Measurements from ENCODE around the gene ANAPC4.

The ANAPC4 gene

GRCh38 chr4:25439918-25440477 is 62.9 kb downstream of the ANAPC4 start:
- DNase-seq, result peak; percentile 71

GRCh38 chr4:25440478-25441030 is 63.5 kb downstream of the ANAPC4 start:
- no peak for DNase-seq

- DNase-seq, result peak; percentile 67
Measured at GRCh38 chr4:25441519-25442117, 64.6 kb downstream of the ANAPC4 start.

- DNase-seq, result no peak
Measured at GRCh38 chr4:25442863-25443307, 65.8 kb downstream of the ANAPC4 start.

- no peak for DNase-seq
Measured at GRCh38 chr4:25443851-25444250, 66.8 kb downstream of the ANAPC4 start.

DNA sequence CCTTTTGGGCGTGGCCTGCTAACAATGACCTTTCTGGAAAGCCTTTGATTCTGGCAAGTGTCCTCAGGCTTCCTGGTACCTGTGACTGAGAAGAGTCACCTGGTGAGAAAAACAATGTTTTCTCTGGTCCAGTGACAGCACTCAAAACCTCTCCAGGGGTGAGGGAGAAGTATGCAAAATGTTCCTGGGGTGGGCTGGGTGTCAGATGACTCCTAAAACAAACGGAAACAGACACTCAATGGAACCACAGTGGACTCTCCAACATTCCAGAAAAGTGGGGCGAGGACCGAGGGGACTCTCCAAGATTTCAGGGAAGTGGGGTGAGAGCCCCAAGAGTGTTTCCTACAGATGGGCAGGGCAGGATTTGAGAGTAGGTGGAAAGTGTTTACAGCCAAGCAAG is 69.5 kb downstream of the ANAPC4 start:
- no peak for DNase-seq

DNA sequence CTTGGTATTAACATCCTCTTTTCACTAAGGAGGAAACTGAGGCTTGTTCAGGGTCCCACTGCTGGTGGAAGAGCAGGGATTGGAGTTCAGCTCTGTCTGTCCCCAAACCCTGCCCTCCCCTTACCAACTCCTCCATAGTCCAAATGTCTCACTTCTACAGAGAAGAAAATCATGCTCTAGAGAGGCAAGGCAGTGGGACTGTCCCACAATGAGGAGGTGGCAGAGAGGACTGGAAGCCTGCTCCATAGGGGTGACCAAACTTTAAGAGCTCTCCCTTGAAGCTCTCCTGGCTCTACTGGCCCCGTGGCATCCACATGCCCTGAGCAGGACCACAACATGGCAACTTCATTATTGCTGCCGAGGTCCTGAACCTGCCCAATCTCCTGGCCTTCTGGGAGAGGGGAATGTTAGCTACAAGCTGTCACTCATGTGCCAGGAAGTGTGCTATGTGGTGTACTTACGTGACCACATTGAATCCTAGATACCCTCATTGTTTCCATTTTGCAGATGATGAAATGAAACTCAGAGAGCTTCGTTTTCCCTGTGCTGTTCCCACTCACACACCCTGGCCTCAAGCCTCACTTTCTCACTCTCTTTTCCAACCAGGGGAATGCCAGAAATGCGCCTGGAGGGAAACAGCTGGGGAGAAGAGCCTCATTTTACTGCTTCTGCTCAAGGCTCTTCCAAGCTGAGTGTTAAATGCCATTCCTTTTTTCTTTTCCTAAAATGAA is 71.5 kb downstream of the ANAPC4 start:
- peak; percentile 91 for DNase-seq

DNA sequence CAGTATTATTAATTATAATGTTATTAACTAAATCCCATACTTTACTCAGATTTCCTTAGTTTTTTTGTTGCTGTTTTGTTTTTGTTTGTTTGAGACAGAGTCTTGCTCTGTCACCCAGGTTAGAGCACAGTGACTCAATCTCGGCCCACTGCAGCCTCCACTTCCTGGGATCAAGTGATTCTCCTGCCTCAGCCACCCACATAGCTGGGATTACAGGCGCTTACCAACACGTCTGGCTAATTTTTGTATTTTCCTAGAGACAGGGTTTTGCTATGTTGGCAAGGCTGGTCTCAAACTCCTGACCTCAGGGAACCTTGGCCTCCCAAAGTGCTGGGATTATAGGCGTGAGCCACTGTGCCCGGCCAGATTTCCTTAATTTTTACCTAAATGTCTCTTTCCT is 72.2 kb downstream of the ANAPC4 start:
- DNase-seq, result peak; percentile 69

DNA sequence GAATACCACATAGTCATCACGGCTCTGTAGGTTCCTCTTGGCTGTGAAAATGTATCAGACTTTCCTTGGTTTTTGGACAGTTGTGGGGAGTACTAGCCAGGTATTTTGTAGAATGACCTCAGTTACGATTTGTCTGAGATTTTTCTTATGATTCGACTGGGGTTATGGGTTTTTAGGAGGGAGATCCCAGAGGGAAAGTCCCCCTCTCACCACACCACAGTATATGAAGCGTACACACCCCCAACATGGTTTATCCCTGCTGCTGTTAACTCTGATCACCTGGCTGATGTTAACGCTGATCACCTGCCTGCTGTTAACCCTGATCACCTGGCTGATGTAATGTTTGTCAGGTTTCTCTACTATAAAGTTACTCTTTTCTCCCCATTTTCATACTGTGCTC is 72.6 kb downstream of the ANAPC4 start:
- DNase-seq, result no peak

DNA sequence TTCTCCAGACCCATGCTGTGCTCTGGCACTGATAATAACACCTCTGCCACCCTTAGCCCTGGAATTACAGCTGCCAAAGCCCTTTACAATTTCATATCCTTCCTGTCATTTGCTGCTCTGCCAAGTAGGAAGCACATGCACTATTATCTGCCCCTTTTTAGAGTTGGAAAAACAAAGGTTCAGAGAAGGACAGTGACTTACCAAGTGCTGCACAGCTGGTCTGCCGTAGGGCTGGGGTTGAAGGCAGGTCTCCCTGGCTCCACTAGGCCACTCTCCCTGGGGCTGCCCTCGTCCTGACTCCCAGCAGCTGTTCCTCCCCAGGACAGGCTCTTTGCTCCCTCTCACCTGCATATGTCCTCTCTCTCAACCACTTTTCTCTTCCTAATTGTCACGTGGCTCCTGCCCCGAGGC is 73.4 kb downstream of the ANAPC4 start:
- no peak for DNase-seq

GRCh38 chr4:25451676-25452075 is 74.6 kb downstream of the ANAPC4 start:
- DNase-seq, result no peak

- no peak for DNase-seq
Measured at GRCh38 chr4:25452081-25452480, 75.0 kb downstream of the ANAPC4 start.

DNA sequence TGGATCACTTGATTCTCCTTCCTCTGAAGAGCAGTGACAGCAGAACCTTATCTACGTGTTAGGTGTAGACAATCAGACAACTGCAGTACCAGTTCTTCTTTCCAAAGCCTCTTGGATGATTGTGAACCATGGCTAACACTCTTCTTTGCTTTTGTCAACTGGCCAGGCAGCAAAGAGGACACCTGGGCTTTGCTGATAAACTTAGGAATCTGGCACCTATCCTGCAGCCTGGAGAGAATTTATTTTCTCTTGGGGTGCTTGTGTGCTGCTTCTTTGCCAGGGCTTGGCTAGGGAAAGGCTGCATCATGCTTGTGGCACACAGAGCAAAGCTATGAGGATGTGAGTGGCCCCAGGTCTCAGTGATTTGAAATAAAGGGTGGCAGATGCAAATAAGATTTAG is 77.4 kb downstream of the ANAPC4 start:
- no peak for DNase-seq

GRCh38 chr4:25457053-25457715 is 80.1 kb downstream of the ANAPC4 start:
- peak; percentile 74 for DNase-seq

DNA sequence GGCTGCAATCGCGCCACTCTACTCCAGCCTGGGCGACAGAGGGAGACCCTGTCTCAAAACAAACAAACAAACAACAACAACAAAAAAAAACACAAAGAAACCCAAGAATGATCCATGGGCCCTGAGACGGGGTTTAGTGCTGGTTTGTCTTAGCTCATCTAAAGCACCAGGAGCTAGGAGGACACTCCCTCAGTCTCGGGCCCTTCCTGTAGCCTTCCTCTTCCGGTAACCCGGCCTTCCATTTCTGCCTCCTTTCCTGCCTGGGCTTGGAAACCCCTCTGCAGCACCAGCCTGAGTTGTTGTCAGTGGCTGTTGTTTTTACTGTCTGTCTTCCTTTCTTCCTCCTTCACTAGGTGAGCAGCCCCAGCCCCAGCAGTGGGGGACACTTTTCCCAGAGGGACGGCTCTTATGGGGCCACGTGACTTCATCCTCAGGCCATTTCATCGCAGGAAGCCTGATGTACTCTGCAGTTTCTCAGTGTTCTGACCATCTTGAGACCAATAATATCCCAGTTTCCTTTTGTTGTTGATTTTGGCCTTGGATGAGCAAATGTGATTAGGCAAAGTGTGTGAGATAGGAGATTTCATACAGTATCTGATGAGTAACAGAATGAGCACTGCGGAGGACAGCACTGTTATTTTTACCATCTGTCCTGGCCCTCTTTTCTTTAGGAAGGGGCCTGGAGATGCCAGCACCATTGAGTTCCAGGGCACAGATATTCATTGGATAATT is 90.1 kb downstream of the ANAPC4 start:
- DNase-seq, result peak; percentile 7

DNA sequence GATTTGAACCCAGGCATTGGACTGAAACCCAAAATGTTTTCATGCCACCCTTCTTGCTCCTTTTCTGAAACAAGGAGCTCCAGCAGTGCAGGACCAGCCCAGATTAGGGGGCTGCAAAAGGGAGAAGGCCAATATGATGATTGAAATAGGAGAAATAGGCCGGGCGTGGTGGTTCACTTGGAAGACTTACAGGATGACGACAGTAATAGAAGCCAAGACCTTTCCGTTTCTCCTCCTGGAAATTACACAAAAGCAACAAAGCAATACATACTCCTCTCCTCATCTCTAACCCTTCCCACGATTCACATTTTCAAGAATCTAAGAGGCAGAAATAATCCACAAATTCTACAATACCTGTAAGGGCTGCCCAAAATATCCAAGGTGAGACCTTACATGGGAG is 90.8 kb downstream of the ANAPC4 start:
- DNase-seq, result no peak
